CD1c-positive myeloid dendritic cell (primary cell): Measurements from ENCODE around the gene PINLYP.

Experiments used
- DNase-seq: peaks from one replicate; pipeline ENCODE4 v3.0.0-alpha.2; 2016; ENCODE audit errors: extremely low spot score

Gene PINLYP

DNA sequence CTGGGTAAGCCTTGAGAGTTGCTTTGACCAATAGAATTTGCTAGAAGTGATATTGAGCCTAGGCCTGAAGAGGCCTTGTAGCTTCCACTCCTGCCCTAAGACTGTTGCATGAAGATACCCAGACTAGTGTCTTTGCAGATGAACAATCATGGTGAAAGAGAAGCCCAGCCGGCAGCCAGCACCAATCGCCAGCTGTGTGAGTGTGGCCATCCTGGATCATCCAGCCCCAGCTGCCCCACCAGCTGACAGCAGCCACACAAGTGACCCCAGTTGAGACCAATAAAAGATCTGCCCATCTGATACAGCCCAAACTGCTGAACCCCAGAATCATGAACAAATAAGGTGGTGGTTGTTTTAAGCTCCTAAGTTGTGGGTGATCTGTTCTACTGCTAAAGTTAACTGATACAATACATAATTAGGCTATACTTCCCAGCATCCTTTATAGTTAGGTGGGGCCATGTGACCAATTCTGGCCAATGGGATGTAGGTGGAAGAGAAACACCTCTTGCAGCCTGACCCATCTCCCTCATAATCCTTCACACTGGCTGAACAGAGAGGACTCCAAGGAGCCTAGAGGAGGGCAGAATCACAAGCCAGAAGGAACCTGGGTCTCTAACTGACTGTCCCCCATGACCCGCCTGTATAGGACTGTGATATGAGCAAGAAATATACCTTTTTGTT, 53.2 kb downstream of the PINLYP start:
- no peak for DNase-seq

DNA sequence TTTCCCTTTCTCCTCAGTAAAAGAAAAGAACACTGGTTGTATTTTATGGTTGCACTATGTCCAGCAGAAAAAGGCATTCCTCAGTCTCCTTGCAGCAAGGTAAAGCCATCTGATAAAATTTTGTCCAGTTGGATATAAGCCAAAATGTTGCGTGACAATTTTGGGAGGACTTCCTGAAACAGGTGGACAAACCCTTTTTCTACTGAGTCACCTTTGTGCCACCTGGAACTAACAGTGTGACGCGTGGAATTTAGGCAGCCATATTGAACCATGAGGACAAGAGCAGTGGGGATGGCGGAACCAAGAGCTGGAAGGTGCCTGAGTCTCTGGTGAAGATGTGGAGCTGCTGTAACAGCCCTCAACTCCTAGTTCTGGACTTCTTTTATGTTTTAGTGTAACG, 55.9 kb downstream of the PINLYP start:
- no peak for DNase-seq
